Nephron (organoid): Measurements from ENCODE around the gene ANKFN1.

Experiments used
- H3K27ac Mint-ChIP-seq, 3 experiments: 2 replicates each; pipeline ENCODE4 v1.8.0; 2020; ENCODE audit warnings: mixed read lengths in 3 of 3, mild to moderate bottlenecking in 2 of 3, moderate library complexity in 1 of 3
- H3K27me3 Mint-ChIP-seq: 2 replicates; pipeline ENCODE4 v1.8.0; 2021; ENCODE audit warnings: low read depth, mild to moderate bottlenecking, moderate library complexity, mixed read lengths
- H3K36me3 Mint-ChIP-seq: 2 replicates; pipeline ENCODE4 v1.8.0; 2020; ENCODE audit warnings: low read depth, mixed read lengths
- H3K4me1 Mint-ChIP-seq: 2 replicates; pipeline ENCODE4 v1.8.0; 2020; ENCODE audit warnings: mixed read lengths
- H3K4me3 Mint-ChIP-seq, 3 experiments: 2 replicates each; pipeline ENCODE4 v1.8.0; 2020; ENCODE audit warnings: mild to moderate bottlenecking in 3 of 3, mixed read lengths in 3 of 3, moderate library complexity in 2 of 3
- H3K9me3 Mint-ChIP-seq: 2 replicates; pipeline ENCODE4 v1.8.0; 2020; ENCODE audit warnings: mixed read lengths
- CTCF ChIP-seq, 3 experiments: fragments of 200-600 bp; sonication (generic); IDR thresholded peaks; one replicate each; pipeline ENCODE4 v1.5.0; 2021; ENCODE audit warnings: antibody characterized with exemption in 3 of 3; ENCODE audit not compliant: unreplicated experiment in 3 of 3

The ANKFN1 gene

GRCh38 chr17:56451629-56452028 is 298.4 kb downstream of the ANKFN1 start:
- Mint-ChIP-seq H3K36me3 (no peaks in the 10 kb centered on the region), H3K27me3 (no peaks in the 10 kb centered on the region), H3K4me1 (peaks cover 19% of the 10 kb centered on the region), H3K4me3 (no peak overlapping the region), H3K9me3 (peaks cover 2% of the 10 kb centered on the region), H3K27ac (no peak overlapping the region)
- TF ChIP-seq CTCF (IDR thresholded peaks at IDR 0.05; ENCODE audit: unreplicated experiment in 3 of 3) = no peak

GRCh38 chr17:56452461-56452860 is 299.2 kb downstream of the ANKFN1 start:
- H3K4me1 Mint-ChIP-seq = peaks cover 24% of the 10 kb centered on the region

GRCh38 chr17:56457501-56457900 is 304.2 kb downstream of the ANKFN1 start:
- H3K4me1 Mint-ChIP-seq = peaks cover 27% of the 10 kb centered on the region
- no peak overlapping the region for H3K27ac Mint-ChIP-seq
- H3K9me3 Mint-ChIP-seq = peaks cover 2% of the 10 kb centered on the region
- no peak for TF ChIP-seq CTCF (IDR thresholded peaks at IDR 0.05; ENCODE audit: unreplicated experiment in 3 of 3)
- no peak overlapping the region for H3K4me3 Mint-ChIP-seq
- H3K27me3 Mint-ChIP-seq = peaks cover 4% of the 10 kb centered on the region
- no peaks in the 10 kb centered on the region for H3K36me3 Mint-ChIP-seq

More at GRCh38 chr17:56452461-56452860, 299.2 kb downstream of the ANKFN1 start:
- TF ChIP-seq CTCF (IDR thresholded peaks at IDR 0.05; ENCODE audit: unreplicated experiment in 3 of 3) = no peak
- Mint-ChIP-seq H3K27me3 (no peaks in the 10 kb centered on the region), H3K9me3 (peaks cover 2% of the 10 kb centered on the region), H3K36me3 (no peaks in the 10 kb centered on the region), H3K4me3 (no peak overlapping the region), H3K27ac (no peak overlapping the region)

- Mint-ChIP-seq H3K4me1 (peaks cover under 1% of the 10 kb centered on the region), H3K27ac (no peak overlapping the region), H3K9me3 (peaks cover 1% of the 10 kb centered on the region), H3K27me3 (no peaks in the 10 kb centered on the region), H3K4me3 (no peak overlapping the region), H3K36me3 (peaks cover 1% of the 10 kb centered on the region)
- no peak for TF ChIP-seq CTCF (IDR thresholded peaks at IDR 0.05; ENCODE audit: unreplicated experiment in 3 of 3)
These were observed 312.6 kb downstream of the ANKFN1 start for GRCh38 chr17:56465886-56466285.

- peaks cover 6% of the 10 kb centered on the region for H3K36me3 Mint-ChIP-seq
- H3K27ac Mint-ChIP-seq = no peak overlapping the region
- H3K9me3 Mint-ChIP-seq = peaks cover 14% of the 10 kb centered on the region
- no peaks in the 10 kb centered on the region for H3K27me3 Mint-ChIP-seq
- H3K4me3 Mint-ChIP-seq = no peak overlapping the region
- H3K4me1 Mint-ChIP-seq = no peaks in the 10 kb centered on the region
- TF ChIP-seq CTCF (IDR thresholded peaks at IDR 0.05; ENCODE audit: unreplicated experiment in 3 of 3) = no peak
These were observed 315.6 kb downstream of the ANKFN1 start for GRCh38 chr17:56468840-56469239.

GRCh38 chr17:56471696-56472095 is 318.4 kb downstream of the ANKFN1 start:
- Mint-ChIP-seq H3K36me3 (peaks cover 6% of the 10 kb centered on the region), H3K27me3 (no peaks in the 10 kb centered on the region), H3K27ac (no peak overlapping the region), H3K4me3 (no peak overlapping the region), H3K9me3 (peaks cover 14% of the 10 kb centered on the region), H3K4me1 (no peaks in the 10 kb centered on the region)
- TF ChIP-seq CTCF (IDR thresholded peaks at IDR 0.05; ENCODE audit: unreplicated experiment in 3 of 3) = no peak
